Embryonic facial prominence (tissue), 1 donor: ENCODE measurements around the gene CDH4.

Source experiments
- DNase-seq: peaks from one replicate; pipeline ENCODE4 v3.0.0-alpha.2; 2016; ENCODE audit errors: extremely low spot score

The CDH4 gene

DNA sequence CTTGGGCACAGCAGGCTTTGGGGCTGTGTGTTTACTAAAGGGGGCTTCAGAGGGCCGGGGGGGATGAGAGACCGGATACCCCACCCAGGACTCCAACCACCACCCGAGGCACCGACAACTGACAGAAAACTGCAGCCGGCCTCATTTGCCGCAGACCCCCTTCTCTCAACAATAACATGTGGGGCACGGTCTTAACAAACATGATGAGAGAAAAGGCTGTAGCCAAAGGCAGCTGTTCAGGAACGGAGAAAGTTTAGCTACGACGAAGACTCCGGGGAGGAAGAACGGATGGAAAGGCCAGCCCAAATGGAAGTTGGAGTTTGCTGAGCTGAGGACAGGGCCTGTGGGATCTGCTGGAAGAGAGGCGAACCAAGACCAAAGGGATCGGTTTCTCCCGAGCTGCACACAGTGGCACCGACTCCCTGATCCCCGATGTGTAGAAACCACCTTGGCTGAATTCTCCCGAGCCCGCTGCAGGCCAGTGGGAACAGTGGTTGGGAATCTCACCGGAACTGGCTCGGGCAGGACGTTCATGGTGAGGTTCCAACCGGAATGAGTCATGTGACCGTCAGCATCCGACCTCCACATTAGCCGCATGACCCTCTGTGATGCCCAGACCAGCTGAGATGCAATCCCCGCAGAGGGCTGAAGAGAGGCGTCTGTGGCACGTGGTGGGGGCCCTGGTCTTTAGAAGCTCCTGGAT, 454.3 kb downstream of the CDH4 start:
- no peak for DNase-seq

DNA sequence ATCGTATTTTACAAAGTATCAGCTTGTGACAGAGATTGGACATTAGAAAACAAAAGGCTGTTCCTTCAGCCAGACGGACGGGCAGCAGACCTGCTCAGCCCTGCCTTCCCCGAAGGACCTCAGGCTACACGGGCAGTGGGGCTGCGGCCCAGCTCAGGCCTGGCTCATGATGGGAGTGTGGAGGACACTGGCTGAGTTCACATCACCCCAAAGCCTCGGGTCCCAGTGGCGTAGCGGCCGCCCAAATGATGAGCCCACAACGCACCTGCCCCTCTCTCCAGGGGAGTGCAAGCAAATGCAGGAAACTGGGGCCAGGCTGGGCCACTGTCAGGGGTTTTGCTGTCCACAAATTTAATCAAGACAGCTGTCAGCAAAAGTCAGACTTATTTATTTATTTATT, 456.8 kb downstream of the CDH4 start:
- DNase-seq = no peak

DNA sequence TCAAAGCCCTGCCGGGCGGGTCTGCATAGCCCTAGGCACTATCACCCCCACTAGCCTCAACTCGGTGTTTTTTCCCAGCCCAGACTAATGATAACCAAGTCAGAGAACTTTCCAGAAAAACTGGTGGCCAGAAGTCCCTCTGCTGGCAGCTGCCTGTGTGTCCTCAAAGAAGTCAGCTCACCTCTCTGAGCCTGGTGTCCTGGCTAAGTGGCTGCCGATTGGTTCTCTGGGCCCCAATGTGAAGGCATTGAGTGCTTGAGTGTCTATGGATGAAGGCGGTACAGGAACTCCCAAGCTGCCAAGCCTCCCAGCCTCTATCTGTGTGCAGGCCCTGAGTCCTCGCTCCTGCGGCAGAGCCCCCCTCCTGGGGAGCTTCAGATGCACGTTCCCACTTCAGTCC, 458.0 kb downstream of the CDH4 start:
- DNase-seq = no peak

DNA sequence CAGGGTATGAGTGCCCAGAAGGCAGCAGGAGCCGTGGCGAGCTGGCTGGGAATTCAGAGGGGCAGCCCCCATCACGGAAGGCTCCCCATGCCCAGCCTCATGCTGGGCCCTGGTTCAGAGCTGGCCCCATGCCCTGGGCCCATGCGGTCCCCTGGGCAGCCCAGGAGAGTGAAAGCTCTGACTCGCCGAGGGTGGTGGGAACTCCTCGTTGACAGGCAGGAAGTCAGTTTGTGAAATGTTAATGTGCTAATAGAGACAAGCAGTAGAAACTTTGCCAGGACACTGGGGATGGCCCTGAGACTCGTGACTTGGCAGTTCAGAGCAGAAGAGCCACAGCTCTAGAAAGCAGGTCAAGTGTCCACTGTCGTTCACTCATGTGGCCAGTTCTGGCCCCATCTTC, 460.6 kb downstream of the CDH4 start:
- DNase-seq = no peak

GRCh38 chr20:61718361-61719005, 466.4 kb downstream of the CDH4 start:
- DNase-seq = no peak

GRCh38 chr20:61719691-61720347, 467.8 kb downstream of the CDH4 start:
- DNase-seq = no peak

DNA sequence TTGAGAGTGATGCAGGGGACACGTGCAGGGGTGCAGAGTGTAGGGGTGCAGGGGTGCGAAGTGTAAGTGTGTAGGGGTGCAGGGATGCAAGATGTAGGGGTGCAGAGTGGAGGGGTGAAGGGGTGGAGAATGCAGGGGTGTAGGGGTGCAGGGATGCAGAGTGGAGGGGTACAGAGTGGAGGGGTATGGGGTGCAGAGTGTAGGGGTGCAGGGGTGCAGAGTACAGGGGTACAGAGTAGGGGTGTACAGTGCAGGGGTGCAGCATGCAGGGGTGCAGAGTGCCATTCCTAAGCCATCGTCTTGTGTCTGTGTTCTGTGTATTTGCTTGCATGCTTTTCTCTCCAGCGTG, 468.3 kb downstream of the CDH4 start:
- DNase-seq = no peak

DNA sequence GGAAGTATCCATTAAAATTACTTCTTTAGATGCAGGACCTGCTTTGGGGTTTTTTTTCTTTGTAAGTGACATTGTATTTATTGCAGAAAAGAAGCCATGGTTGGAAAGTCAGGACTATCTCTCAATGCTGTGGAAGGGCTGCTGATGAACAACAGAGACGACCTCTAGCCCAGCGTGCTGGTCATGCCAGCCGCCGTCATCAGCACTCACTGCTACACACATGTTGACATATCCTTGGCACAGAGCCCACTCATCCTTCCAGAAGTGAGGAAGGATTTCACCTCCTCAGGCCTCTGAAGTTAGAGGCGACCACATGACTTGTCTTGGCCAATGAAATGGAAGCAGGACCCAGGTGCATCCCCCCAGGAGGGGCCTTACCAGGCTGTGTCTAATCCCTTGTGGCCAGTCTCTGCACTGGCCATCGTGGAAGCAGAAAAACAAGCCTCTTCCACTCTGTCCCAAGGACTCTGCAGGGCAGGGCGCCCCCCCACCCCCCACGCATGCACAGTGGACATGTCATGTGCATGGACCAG, 470.2 kb downstream of the CDH4 start:
- no peak for DNase-seq

DNA sequence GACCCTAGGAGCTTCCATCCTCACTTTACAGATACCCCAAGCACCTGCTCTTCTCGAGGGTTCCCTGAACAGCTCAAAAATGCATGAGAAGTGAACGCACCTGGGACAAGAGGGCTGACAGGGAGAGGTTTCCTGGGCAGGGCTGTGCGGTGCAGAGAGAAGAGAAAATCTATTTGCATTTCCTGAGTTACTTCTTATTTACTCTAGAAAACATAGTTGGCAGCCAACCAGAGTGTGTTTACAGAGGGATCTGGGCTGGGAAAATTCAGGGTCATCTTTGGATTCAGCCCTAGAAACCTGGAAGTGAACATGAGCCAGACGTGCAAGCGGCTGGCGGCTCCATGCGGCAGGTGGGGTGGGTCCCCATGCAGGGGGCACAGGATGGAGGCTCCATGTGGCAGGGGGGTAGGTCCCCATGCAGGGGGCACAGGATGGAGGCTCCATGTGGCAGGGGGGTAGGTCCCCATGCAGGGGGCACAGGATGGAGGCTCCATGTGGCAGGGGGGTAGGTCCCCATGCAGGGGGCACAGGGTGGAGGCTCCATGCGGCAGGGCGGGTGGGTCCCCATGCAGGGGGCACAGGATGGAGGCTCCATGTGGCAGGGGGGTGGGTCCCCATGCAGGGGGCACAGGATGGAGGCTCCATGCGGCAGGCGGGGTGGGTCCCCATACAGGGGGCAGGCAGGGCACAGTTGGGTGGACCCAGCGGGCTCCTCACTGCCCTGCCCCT, 471.6 kb downstream of the CDH4 start:
- no peak for DNase-seq

GRCh38 chr20:61724376-61724775, 472.3 kb downstream of the CDH4 start:
- no peak for DNase-seq

DNA sequence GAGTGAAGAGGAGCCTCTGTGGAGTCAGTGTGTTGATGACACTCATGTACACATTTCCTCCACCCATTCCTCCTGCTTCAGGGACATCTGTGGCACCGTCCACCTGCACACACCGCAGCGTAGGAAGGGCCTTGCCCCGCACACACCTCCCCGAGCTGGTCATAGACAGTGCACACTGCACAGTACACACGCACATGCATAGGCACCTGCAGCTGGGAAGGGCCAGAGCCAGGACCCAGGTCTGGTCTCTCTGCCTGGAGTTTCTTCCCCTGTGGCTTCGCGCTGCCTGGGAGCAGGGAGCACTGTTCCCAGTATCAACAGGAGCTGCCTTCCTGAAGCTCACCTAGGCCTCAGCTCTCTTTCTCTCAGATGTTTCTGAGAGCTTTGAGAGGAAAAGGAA, 473.1 kb downstream of the CDH4 start:
- no peak for DNase-seq

DNA sequence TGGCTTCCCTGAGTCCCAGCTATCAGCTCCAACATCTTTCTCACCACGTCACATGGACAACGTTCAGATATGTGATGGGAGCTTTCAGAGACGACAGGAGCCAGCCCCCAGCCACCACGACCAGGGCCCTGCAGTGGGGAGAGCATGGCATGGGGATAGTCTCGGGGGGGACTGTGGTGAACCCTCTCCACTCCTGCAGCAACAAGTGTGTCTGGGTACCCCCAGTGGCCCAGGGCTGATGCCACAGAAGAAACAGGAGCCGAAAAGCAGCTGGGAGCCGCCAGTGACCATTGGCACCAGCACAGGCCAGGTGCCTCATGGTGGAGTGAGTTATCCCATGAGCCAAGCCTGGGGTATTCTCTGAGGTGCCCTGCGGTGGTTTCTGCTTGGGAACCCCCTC, 473.9 kb downstream of the CDH4 start:
- DNase-seq = no peak

DNA sequence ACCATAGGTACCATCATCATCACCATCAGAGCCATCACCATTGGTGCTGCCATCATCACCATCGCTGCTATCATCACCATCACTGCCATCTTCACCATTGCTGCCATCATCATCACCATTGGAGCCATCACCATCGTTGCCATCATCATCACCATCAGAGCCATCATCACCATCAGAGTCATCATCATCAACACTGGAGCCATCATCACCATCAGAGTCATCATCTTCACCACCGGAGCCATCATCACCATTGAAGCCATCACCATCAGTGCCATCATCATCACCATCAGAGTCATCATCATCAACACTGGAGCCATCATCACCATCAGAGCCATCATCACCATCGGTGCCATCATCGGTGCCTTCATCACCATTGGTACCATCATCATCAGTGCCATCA, 474.9 kb downstream of the CDH4 start:
- DNase-seq = no peak

DNA sequence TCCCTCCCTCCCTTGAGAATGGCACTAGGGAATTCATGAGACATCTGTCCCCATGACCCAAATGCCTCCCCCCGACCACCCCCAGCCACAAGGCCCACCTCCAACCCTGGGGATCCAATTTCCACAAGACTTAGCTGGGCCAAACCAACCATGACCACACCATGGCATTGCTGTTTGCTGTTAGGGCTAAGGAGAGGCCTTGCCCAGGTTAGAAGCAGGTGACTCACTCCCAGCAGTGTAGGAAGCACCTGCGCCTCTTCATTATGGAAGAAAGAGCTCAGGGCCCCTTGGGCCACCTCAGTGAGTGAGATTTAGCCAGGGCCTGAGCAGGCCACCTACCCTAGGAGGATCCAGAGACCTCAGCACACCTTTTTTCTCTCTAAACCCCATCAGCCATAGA, 475.7 kb downstream of the CDH4 start:
- DNase-seq = no peak

DNA sequence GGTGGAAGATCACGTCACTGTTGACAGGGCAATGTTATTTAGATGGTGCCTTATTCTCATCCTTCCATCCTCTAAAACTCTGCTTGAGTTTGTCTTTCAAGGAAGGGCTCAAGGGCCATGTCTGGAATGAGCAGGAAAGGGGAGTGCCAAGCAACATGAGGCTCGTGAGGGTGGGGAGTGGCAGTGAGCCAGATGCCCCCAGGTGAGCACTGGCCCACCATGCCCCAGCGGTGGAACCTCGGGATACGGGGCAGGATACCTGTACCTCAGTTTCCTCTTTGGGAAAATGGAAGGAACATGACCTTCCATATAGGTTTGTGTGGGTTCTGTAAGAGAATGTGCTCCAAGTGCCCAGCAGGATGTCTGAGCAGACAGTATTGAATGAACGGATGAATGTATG, 476.3 kb downstream of the CDH4 start:
- no peak for DNase-seq

GRCh38 chr20:61728786-61729770, 477.0 kb downstream of the CDH4 start:
- DNase-seq = no peak

DNA sequence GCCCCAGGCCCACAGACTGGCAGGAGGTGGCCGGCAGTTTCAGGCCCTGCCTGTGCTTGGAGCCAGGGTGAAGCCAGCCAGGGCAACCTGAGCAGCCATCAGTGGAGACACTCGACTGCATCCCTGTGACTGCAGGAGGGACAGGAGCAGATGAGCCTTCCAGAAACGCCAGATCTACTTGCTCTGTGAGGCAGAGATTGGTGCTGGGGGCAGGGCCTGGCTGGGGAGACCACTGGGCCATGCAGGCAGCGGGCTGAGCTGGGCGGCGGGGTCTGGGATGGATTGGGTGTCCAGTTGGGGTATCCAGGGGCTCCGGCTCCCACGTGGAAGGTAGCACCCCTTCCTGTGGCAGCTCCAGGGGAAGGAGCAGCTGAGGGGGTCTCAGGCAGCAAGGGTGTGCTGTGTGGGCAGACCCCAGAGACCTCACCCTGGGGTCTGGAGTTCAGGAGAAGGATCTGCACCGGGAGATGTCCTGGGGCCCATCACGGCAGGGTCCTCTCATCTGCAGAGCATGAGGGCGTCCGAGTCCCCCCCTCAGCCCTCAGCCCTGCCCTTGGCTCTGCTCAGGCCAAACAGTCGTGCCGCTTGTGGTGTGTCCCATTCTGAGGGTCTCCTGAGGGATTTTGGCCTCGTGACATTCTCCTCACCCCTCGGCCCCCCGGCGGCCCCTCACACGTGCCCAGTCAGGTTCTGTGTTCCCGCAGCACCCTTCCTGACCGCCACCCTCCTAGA, 478.7 kb downstream of the CDH4 start:
- no peak for DNase-seq

GRCh38 chr20:61731363-61732181, 479.5 kb downstream of the CDH4 start:
- no peak for DNase-seq

GRCh38 chr20:61732511-61733210, 480.6 kb downstream of the CDH4 start:
- DNase-seq = no peak
